GM12801 (cell line): ENCODE data around the gene CCDC3.

Experiments used
- CTCF ChIP-seq: IDR thresholded peaks from one replicate; pipeline ENCODE4 v1.5.1; 2011; ENCODE audit warnings: control low read depth; ENCODE audit not compliant: insufficient read length; ENCODE audit errors: extremely low read depth

CCDC3 gene

GRCh38 chr10:12890958-12891357, 110.6 kb downstream of the CCDC3 start:
- no peak for TF ChIP-seq CTCF

GRCh38 chr10:12888470-12888869, 113.0 kb downstream of the CCDC3 start:
- TF ChIP-seq CTCF, result no peak

GRCh38 chr10:12887780-12888179, 113.7 kb downstream of the CCDC3 start:
- no peak for TF ChIP-seq CTCF

- no peak for TF ChIP-seq CTCF
These were observed 116.7 kb downstream of the CCDC3 start for GRCh38 chr10:12884851-12885250.

GRCh38 chr10:12880423-12880822, 121.1 kb downstream of the CCDC3 start:
- no peak for TF ChIP-seq CTCF

- no peak for TF ChIP-seq CTCF
These were observed 124.4 kb downstream of the CCDC3 start for GRCh38 chr10:12877150-12877549.

- no peak for TF ChIP-seq CTCF
These were observed 125.2 kb downstream of the CCDC3 start for GRCh38 chr10:12876266-12876665.

GRCh38 chr10:12875100-12875499, 126.4 kb downstream of the CCDC3 start:
- TF ChIP-seq CTCF, result no peak
